ENCODE data around the gene MPZL3. TPM values are rescaled to one million over a fixed set of nuclear protein-coding genes. Genes with fewer than 3 reads are reported as not detected.
"Not testable (repeated sequence)": the region's sequence is repeated elsewhere in the genome, so short reads cannot be mapped to it uniquely, and the experiment has no call there.

MPZL3 gene
- total RNA-seq, 1 donor, result 2.2 TPM

- DNase-seq (ENCODE audit: low read depth in 2 of 3, low spot score in 2 of 3), result no peak
Measured at GRCh38 chr11:118213781-118214180, 38.4 kb downstream of the MPZL3 start.

- DNase-seq (ENCODE audit: low read depth in 2 of 3, low spot score in 2 of 3), result no peak
Measured at GRCh38 chr11:118213201-118213600, 39.0 kb downstream of the MPZL3 start.

GRCh38 chr11:118212781-118213191 is 39.4 kb downstream of the MPZL3 start:
- DNase-seq (ENCODE audit: low read depth in 2 of 3, low spot score in 2 of 3), result no peak

DNA sequence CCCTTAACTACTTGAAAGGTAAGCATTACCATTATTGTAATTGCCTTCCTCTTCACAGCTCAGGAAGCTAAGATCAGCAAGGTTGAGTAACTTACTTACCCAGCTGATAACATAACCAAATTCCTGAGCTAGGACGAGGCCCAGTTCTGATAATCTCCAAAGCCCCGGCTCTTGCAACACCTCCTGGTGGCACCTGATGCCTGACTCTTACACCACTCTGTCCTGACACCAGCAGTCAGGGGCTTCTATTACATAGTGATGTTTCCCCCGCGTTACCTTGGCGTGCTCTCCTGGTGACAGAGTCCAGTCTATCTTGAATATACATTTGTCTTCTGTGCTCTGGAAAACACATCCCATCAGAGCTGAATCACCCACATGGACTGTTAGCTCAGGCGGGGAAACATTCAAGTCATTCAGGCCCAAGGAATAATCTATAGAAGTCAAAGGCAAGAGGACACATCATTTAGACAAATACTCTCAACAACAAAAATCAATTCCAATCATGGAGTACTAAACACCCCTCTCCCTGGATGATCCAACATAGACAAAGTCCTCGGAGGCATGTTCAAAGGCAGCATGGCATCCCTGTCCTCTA is 39.9 kb downstream of the MPZL3 start:
- no peak for DNase-seq (ENCODE audit: low read depth in 2 of 3, low spot score in 2 of 3)

DNA sequence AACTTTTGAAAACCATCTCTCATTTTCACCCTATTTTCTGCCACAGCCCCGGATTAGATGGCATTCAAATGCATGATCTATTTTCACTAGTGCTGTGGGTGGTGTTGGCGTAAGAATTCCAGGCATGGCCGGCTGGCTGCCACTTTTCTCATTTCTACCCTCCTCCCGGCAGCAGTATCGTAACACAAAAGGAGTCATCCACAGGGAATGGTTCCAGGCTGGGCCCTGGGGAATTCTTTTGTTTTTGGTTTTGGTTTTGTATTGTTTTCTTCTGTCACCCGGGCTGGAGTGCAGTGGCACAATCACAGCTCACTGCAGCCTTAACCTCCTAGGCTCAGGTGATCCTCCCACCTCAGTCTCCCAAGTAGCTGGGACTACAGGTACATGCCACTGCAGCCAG is 41.2 kb downstream of the MPZL3 start:
- no peak for DNase-seq (ENCODE audit: low read depth in 2 of 3, low spot score in 2 of 3)

GRCh38 chr11:118210323-118210722 is 41.8 kb downstream of the MPZL3 start:
- no peak for DNase-seq (ENCODE audit: low read depth in 2 of 3, low spot score in 2 of 3)

GRCh38 chr11:118209033-118209432 is 43.1 kb downstream of the MPZL3 start:
- DNase-seq (ENCODE audit: low read depth in 2 of 3, low spot score in 2 of 3), result no peak

GRCh38 chr11:118207079-118207478 is 45.1 kb downstream of the MPZL3 start:
- no peak for DNase-seq (ENCODE audit: low read depth in 2 of 3, low spot score in 2 of 3)

GRCh38 chr11:118206391-118207031 is 45.7 kb downstream of the MPZL3 start:
- DNase-seq (ENCODE audit: low read depth in 2 of 3, low spot score in 2 of 3), result no peak

DNA sequence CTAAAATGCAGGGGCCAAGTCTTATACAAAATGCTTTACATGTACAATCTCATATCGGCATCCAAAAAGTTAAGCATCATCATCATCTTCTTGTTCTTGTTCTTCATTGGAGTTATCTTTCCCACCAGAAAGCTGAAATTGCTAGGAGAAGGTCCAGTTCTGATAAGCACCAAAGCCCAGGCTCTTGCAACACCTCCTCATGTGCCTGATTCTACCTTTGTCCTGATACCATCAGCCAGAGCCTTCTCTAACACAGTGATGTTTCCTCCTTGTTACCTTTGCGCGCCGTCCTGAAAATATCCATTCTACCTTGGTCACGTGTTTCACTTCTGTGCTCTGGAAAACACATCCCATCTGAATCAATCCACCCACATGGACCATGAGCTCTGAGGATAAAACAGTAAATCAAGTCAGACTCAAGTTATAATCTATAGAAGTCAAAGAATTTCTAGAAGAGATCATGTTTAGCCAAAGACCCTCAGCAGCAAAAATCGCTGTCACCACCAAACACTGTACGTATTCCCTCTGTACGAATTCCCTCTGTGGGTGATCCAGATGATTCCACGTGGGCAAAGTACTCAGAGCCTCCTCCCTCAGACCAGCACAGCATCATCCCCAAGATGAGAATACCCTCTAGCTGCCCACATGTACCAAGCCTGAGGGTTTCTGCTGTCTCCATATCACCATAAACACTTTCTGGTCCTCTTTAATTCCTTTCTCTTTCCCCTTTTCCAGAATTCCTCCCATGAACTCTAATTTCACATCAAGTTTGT is 46.4 kb downstream of the MPZL3 start:
- no peak for DNase-seq (ENCODE audit: low read depth in 2 of 3, low spot score in 2 of 3)

DNA sequence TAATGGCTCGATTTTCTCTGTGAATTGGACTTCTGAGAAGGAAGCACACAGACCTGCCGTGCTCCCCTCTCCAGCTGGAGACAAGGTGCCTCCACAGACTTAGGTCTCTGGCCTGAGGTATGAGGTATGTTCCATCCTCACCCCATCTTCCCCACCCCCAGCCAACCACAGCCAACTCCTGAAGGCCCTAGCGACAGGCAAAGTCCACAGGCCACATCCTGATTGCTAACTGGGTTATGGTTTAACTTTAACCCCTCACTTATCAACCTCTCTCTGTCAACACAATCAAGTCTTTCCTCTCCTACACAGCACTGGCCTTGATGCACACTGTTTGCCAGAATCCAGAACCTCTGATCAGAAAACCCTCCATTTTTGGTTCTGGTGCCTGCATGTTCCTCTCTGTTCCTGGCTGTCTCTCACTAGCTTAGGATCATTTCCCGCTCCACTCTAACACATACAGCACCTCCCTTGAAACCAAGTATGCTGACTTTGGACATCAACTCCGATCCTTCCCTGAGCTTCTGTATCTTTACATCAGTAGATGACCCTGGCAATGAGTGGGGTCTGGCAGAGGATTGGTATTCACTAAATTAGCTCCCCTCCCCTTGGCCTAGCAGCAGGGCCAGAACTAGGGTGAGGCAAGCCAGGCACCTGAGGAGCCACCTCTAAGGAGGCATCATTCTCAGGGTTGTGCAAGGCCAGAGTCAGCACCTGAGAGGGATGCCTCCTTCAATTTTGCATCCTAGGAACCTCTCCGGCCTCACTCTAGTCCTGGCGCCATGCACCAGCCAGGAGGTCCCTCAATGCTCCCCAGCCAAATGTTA is 49.4 kb downstream of the MPZL3 start:
- DNase-seq (ENCODE audit: low read depth in 2 of 3, low spot score in 2 of 3), result peak in 1 of 3 donors; percentile 26

GRCh38 chr11:118201966-118202365 is 50.2 kb downstream of the MPZL3 start:
- DNase-seq (ENCODE audit: low read depth in 2 of 3, low spot score in 2 of 3), result no peak

GRCh38 chr11:118200901-118201680 is 51.1 kb downstream of the MPZL3 start:
- peak in 1 of 3 donors; percentile 28 for DNase-seq (ENCODE audit: low read depth in 2 of 3, low spot score in 2 of 3)

- no peak for DNase-seq (ENCODE audit: low read depth in 2 of 3, low spot score in 2 of 3)
Measured at GRCh38 chr11:118200497-118200896, 51.7 kb downstream of the MPZL3 start.

DNA sequence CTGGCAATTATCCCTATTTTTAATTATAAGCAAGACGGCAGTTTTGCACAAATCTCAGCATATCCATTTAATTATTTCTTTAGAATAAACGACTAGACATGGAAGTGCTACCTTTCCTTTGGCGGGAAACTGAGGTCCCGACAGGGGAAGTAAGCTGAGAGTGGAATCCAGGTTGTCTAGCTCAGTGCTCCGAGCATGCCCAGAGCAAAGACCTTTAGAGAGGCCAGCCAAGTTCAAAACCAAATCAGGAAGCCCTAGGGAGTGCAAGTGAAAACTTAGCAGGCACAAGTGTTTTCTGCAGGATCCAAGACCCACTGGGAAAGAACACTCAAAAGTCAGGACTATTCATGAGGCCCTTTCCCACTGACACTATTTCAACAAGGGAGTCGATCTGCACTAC is 53.0 kb downstream of the MPZL3 start:
- no peak for DNase-seq (ENCODE audit: low read depth in 2 of 3, low spot score in 2 of 3)

- DNase-seq (ENCODE audit: low read depth in 2 of 3, low spot score in 2 of 3), result peak; percentile 60 to 76 (median 72)
Measured at GRCh38 chr11:118198370-118198769, 53.8 kb downstream of the MPZL3 start.

DNA sequence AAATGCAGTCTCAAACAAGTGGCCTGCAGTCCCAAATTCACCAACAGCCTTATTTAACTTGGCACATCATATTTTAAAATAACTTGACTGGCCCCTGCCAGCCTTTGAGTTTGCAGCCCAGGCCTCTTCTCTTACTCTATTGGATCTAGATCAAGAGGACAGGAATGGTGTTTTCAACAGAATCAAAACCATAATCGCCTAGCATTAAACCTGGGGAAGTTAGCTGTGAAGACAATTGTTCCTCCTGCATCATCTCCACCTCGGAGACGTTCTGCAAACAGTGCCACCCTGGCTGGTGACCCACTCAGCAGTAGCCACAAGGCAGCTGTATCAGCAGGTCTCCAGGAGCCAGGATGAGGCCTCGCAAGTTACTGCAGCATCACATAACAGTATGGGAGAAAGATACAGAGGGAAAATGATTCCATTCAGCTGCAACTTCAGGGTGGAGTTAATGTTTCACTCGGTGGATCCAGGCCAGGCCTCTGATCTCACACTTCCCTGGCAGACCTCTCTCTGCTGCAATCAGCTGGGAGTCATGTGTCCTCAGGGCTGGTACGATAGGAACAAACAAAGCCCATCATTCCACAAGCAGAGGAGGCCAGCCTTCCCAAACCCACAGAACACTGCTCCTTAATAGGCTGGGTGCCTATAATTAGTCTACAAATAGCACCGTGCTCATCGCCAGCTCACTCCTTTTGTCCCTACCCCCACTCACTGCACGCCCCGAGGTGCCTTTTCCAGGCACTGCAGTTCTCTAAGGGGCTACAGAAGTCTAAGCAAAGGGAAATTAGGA is 57.1 kb downstream of the MPZL3 start:
- DNase-seq (ENCODE audit: low read depth in 2 of 3, low spot score in 2 of 3), result no peak

GRCh38 chr11:118193910-118194566 is 58.1 kb downstream of the MPZL3 start:
- DNase-seq (ENCODE audit: low read depth in 2 of 3, low spot score in 2 of 3), result no peak

DNA sequence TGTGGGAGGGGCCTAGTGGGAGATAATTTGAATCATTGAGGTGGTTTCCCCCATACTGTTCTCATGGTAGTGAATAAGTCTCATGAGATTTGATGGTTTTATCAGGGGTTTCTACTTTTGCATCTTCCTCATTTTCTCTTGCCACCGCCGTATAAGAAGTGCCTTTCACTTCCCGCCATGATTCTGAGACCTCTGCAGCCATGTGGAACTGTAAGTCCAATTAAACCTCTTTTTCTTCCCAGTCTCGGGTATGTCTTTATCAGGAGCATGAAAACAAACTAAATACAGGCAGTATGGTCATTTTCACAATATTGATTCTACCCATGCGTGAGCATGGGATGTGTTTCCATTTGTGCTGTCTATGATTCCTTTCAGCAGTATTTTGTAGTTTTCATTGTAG is 59.3 kb downstream of the MPZL3 start:
- not testable (repeated sequence) for DNase-seq (ENCODE audit: low read depth in 2 of 3, low spot score in 2 of 3)

Measured in hematopoietic multipotent progenitor cell (in vitro differentiated cells).